Heart right ventricle (tissue), 16 donors: Measurements from ENCODE around the gene UBAP2L. TPM values are rescaled to one million over a fixed set of nuclear protein-coding genes. Genes with fewer than 3 reads are reported as not detected.

Experiments
- ATAC-seq, 8 donors: fragments of 200-7000 bp; cut with Tn5 transposase; one replicate each; pipeline ENCODE4 v1.9.1; 2020; ENCODE audit warnings: mild to moderate bottlenecking in 8 of 8, moderate library complexity in 8 of 8, moderate number of reproducible peaks in 1 of 8
- DNase-seq, 2 donors: peaks; one replicate each; pipeline ENCODE4 v3.0.0-alpha.2; 2020
- H3K27ac ChIP-seq, 10 donors: fragments of 200-600 bp; sonication (generic) in 2 of 10; one replicate each; pipeline versions ENCODE4 v1.5.0 to v1.8.0; 2020 to 2022; ENCODE audit warnings: mild to moderate bottlenecking in 3 of 10
- H3K27me3 ChIP-seq, 7 donors: fragments of 200-600 bp; one replicate each; pipeline ENCODE4 v1.8.0; 2021 to 2022; ENCODE audit warnings: mild to moderate bottlenecking in 2 of 7
- H3K36me3 ChIP-seq, 9 donors: fragments of 200-600 bp; sonication (generic) in 1 of 9; one replicate each; pipeline versions ENCODE4 v1.5.0 to v1.8.0; 2020 to 2022; ENCODE audit warnings: mild to moderate bottlenecking in 2 of 9
- H3K4me1 ChIP-seq, 9 donors: fragments of 200-600 bp; sonication (generic) in 1 of 9; one replicate each; pipeline versions ENCODE4 v1.5.0 to v1.8.0; 2020 to 2022; ENCODE audit warnings: mild to moderate bottlenecking in 4 of 9
- H3K4me3 ChIP-seq, 10 donors: fragments of 200-600 bp; sonication (generic) in 2 of 10; one replicate each; pipeline versions ENCODE4 v1.5.0 to v1.8.0; 2020 to 2022; ENCODE audit warnings: mild to moderate bottlenecking in 7 of 10, moderate library complexity in 2 of 10
- H3K9me3 ChIP-seq, 11 donors: fragments of 200-600 bp in 10 of 11; sonication (generic) in 2 of 11; one replicate each; pipeline versions ENCODE4 v1.5.0 to v1.8.0; 2013 to 2022; ENCODE audit warnings: mild to moderate bottlenecking in 2 of 11, control low read depth in 1 of 11, moderate library complexity in 1 of 11
- CTCF ChIP-seq, 9 donors: fragments of 200-600 bp; sonication (generic) in 2 of 9; IDR thresholded peaks; one replicate each; pipeline versions ENCODE4 v1.5.0 to v1.8.0; 2021 to 2022; ENCODE audit warnings: antibody characterized with exemption in 9 of 9, mild to moderate bottlenecking in 5 of 9, moderate library complexity in 1 of 9
- whole genome bisulfite sequencing, 2 donors: extraction: QIAGEN DNeasy Blood & Tissue Kit; methylation state at CpG; one replicate each; pipeline ENCODE4 v1.1.7; 2013; ENCODE audit warnings: inconsistent platforms in 1 of 2; 5-methylcytosine and 5-hydroxymethylcytosine counted together
- intact Hi-C, 10 donors: fragments of 100-400 bp; cut with DNase I; formaldehyde crosslinking; loops; one replicate each; pipeline versions ENCODE4 v1.11.1 to v1.14.2; 2022
- polyA plus RNA-seq, 2 donors: library from polyadenylated mRNA; stranded (reverse); fragments of 200-250 nt; gene quantifications; one replicate each; pipeline ENCODE4 v1.2.3, GENCODE V29; 2013
- total RNA-seq, 10 donors: library from RNA; stranded (reverse); fragmentation: NEBNext Ultra II Directional in 3 of 10; extraction: Animal tissue kit (Norgen Biotek cat#: 25700) in 3 of 10; gene quantifications; one replicate each; pipeline versions ENCODE4 v1.2.1 to v1.2.4, GENCODE V29; 2021 to 2023
- donor health status: Arrhythmogenic right ventricular cardiomyopathy.
- donor health status: ischemic (EF 13 %, LVEDD 7.1; RV severe dilation, severe dysfunction).
- donor health status: healthy with polysubstance abuse.
- donor health status: DM: no; HTN: yes; CAD: no.
- donor health status: DM: no; HTN: no; CAD: no.
- donor health status: ischemic (EF 25% LVEDD 6.9; RV normal size, moderate dysfunction).
- donor health status: ischemic (EF 25% LVEDD 5.7; RV mildly dilated, moderate dysfunction).
- donor health status: healthy.
- donor health status: DM: yes; HTN: yes; CAD: no.
- donor health status: Ischemic cardiomyopathy.
- donor health status: ischemic (EF 35%, LVEDD 5.7; RV mildly dilated, moderate dysfunction).
- donor health status: nonischemic (EF 11% LVEDD 7.7; RV severe dilation, severe dysfunction).
- donor health status: DM: yes; HTN: yes; CAD: no.
- donor health status: PGD.
- donor health status: ischemic (EF 29% LVEDD 5.4; RV normal size, mild dysfunction).
- donor health status: nonischemic (EF 23%, LVEDD 6.1; RV moderate dilation, normal function).

UBAP2L gene
- total and polyA plus RNA-seq, 12 donors = 55.2 to 135 (median 107) TPM

GRCh38 chr1:154265586-154265985 lies 44.8 kb downstream of the UBAP2L start:
- peaks cover 0 to 14% (median 4%) of the 10 kb centered on the region in 9 donors for H3K4me1 ChIP-seq
- no peaks in the 10 kb centered on the region for H3K27me3 ChIP-seq
- peaks cover 4 to 100% (median 57%) of the 10 kb centered on the region in 9 donors for H3K36me3 ChIP-seq
- H3K27ac ChIP-seq = no peak overlapping the region
- no peaks in the 10 kb centered on the region for H3K9me3 ChIP-seq
- no peak for TF ChIP-seq CTCF (IDR thresholded peaks at IDR 0.05)
- DNase-seq = no peak
- 71 to 86% methylated on average over 4 of the region's 4 CpGs for WGBS, 2 donors
- intact Hi-C loops = loop anchor here in 4 of 10 donors (5.0 to 10.0 kb wide), 4 partner anchors 43 to 271 kb away; partner anchors contain the start of genes CFAP141 (in 2 of the 4), RPS27 (in 1 of the 4) and UBAP2L (in 1 of the 4)
- H3K4me3 ChIP-seq = no peak overlapping the region
- no peak for ATAC-seq

DNA sequence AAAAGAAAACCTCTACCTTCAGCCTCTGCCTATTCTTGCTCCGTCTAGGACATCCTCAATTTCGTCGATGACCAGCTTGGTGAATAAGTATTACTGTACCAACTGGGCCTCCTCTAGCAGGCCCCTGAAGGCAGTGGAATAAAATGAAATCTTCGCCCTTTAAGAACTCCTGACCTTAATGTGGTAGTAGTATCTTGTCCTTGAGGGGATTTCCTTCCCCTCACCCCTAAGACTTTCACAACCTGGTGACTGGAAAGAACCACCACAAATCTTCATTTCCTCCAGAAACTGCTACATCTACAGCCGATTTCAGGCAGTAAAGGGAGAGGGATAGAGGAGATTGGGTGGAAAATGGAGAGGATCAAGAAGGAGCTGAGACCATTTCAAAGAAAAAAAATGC lies 50.1 kb downstream of the UBAP2L start:
- peaks cover 3 to 21% (median 12%) of the 10 kb centered on the region in 9 donors for H3K4me1 ChIP-seq
- no peak for TF ChIP-seq CTCF (IDR thresholded peaks at IDR 0.05)
- peaks cover 0 to 75% (median 39%) of the 10 kb centered on the region in 9 donors for H3K36me3 ChIP-seq
- no peak overlapping the region for H3K4me3 ChIP-seq
- no peaks in the 10 kb centered on the region for H3K9me3 ChIP-seq
- intact Hi-C loops = loop anchor here in 6 of 10 donors (5.0 to 10.0 kb wide), 8 partner anchors 49 to 279 kb away; partner anchors contain the start of genes ATP8B2 (in 2 of the 6), RPS27 (in 2 of the 6), UBAP2L (in 2 of the 6) and AQP10 (in 1 of the 6)
- 90 to 91% methylated on average over 5 of the region's 5 CpGs for WGBS, 2 donors
- ATAC-seq (no peak), DNase-seq (no peak)
- no peaks in the 10 kb centered on the region for H3K27me3 ChIP-seq
- H3K27ac ChIP-seq = no peak overlapping the region

DNA sequence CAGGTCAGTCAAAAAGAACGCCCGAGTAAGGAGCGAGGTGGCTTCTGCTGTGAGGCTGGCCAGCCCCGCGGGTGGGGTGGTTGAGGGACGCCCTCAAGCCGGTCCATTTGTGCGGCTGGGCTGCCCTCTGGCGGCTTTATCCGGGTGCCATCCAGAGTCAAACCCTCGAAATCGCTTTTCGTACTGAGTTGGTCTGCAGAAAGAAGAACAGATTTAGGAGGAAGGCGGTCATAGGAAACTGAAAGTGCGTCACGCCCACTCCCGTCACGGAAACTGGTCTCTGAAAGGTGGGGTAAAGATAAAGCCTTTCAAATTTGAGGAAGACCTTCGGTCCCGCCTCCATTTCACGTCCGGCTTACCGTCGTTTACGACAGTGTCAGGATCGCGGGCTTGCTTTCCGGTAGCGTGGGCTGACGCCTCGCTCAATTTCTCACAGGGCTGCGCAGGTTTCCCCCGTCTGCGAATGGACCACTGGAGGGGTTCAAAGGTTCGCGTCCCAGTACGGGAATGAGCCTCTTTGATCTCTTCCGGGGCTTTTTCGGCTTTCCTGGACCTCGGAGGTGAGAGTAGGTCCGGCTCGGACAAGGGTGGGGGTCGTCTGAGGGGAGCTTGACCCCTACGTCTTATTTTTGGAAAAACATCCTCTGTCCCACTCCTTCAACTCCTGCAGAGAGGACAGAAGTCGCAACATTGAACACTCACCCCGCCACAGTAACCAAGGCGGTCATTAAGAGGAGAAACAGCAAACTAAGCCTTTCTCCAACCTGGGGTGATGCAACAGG lies 51.7 kb downstream of the UBAP2L start, which contains the start of gene HAX1:
Gene HAX1, plus strand, starts transcription at position 413 of the 782 bp plus-strand sequence. Its CDS starts 95 bp downstream, at position 508.
- ATAC-seq (peak; percentile 91 to 96 (median 93)), DNase-seq (peak; percentile 90 to 95)
- H3K4me3 ChIP-seq = peak within 1 kb of the TSS; percentile 59 to 96 (median 80)
- WGBS, 2 donors = 0% methylated on average over 47 of the region's 47 CpGs
- H3K9me3 ChIP-seq = no peaks in the 10 kb centered on the region
- peaks cover 0 to 75% (median 38%) of the 10 kb centered on the region in 9 donors for H3K36me3 ChIP-seq
- intact Hi-C loops = loop anchor here in 7 of 10 donors (1.0 to 10.0 kb wide), 12 partner anchors 50 to 280 kb away; partner anchors contain the start of genes UBAP2L (in 3 of the 7), ATP8B2 (in 2 of the 7), RPS27 (in 2 of the 7) and AQP10 (in 1 of the 7)
- peak within 1 kb of the TSS; percentile 57 to 97 (median 90) for H3K27ac ChIP-seq
- no peaks in the 10 kb centered on the region for H3K27me3 ChIP-seq
- peak; percentile 62 to 93 (median 79) for TF ChIP-seq CTCF (IDR thresholded peaks at IDR 0.05)
- peaks cover 3 to 21% (median 12%) of the 10 kb centered on the region in 9 donors for H3K4me1 ChIP-seq

GRCh38 chr1:154272999-154273563 lies 52.3 kb downstream of the UBAP2L start:
- Histone ChIP-seq H3K4me3 (peak overlapping the region; percentile 59 to 96 (median 80)), H3K27ac (peak overlapping the region in 9 of 10 donors; percentile 69 to 97 (median 90)), H3K36me3 (peaks cover 0 to 75% (median 38%) of the 10 kb centered on the region in 9 donors), H3K9me3 (no peaks in the 10 kb centered on the region), H3K4me1 (peaks cover 3 to 21% (median 12%) of the 10 kb centered on the region in 9 donors), H3K27me3 (no peaks in the 10 kb centered on the region)
- ATAC-seq (peak in 4 of 8 donors; percentile 6 to 42 (median 24)), DNase-seq (no peak)
- intact Hi-C loops = loop anchor here in 7 of 10 donors (1.0 to 10.0 kb wide), 12 partner anchors 49 to 281 kb away; partner anchors contain the start of genes UBAP2L (in 3 of the 7), ATP8B2 (in 2 of the 7), RPS27 (in 2 of the 7) and AQP10 (in 1 of the 7)
- WGBS, 2 donors = 47 to 48% methylated on average over 13 of the region's 13 CpGs
- TF ChIP-seq CTCF (IDR thresholded peaks at IDR 0.05) = no peak
